MM.1S (cell line): Measurements from ENCODE around the gene PLD1.

Experiments
- DNase-seq: peaks from one replicate; pipeline ENCODE4 v3.0.0-alpha.2; 2015
- H2AFZ ChIP-seq: fragments of 300-600 bp; sonication (generic); 2 replicates; pipeline ENCODE4 v1.6.0; 2016; ENCODE audit warnings: antibody characterized with exemption, low read length
- H3F3A ChIP-seq: fragments of 300-600 bp; sonication (generic); 2 replicates; pipeline ENCODE4 v1.6.1; 2016; ENCODE audit warnings: mild to moderate bottlenecking, antibody characterized with exemption, low read length, moderate library complexity, mixed read lengths; ENCODE audit not compliant: insufficient read depth
- H3K27ac ChIP-seq: fragments of 300-600 bp; sonication (generic); 2 replicates; pipeline ENCODE4 v1.5.1; 2016; ENCODE audit warnings: mild to moderate bottlenecking, low read length
- H3K27me3 ChIP-seq: fragments of 300-600 bp; sonication (generic); replicated peaks from 2 replicates; pipeline ENCODE4 v1.6.0; 2016; ENCODE audit warnings: low read length; ENCODE audit not compliant: insufficient read depth
- H3K36me3 ChIP-seq: fragments of 300-600 bp; sonication (generic); replicated peaks from 2 replicates; pipeline ENCODE4 v1.6.1; 2016; ENCODE audit warnings: mild to moderate bottlenecking, low read length, mixed read lengths; ENCODE audit not compliant: insufficient read depth
- H3K4me1 ChIP-seq: fragments of 300-600 bp; sonication (generic); 2 replicates; pipeline ENCODE4 v1.6.1; 2016; ENCODE audit warnings: low read length, mixed read lengths
- H3K4me2 ChIP-seq: fragments of 300-600 bp; sonication (generic); 2 replicates; pipeline ENCODE4 v1.6.0; 2016; ENCODE audit warnings: low read depth, low read length
- H3K4me3 ChIP-seq: fragments of 300-600 bp; sonication (generic); 2 replicates; pipeline ENCODE4 v1.5.1; 2016; ENCODE audit warnings: low read length, mixed read lengths
- H3K79me2 ChIP-seq: fragments of 300-600 bp; sonication (generic); 2 replicates; pipeline ENCODE4 v1.6.1; 2016; ENCODE audit warnings: mixed run types, low read length, mixed read lengths
- H3K9ac ChIP-seq: fragments of 300-600 bp; sonication (generic); 2 replicates; pipeline ENCODE4 v1.6.1; 2016; ENCODE audit warnings: low read length, mixed read lengths
- H3K9me2 ChIP-seq: fragments of 300-600 bp; sonication (generic); replicated peaks from 2 replicates; pipeline ENCODE4 v1.6.1; 2016; ENCODE audit warnings: mild to moderate bottlenecking, low read length, mixed read lengths; ENCODE audit not compliant: insufficient read depth
- H3K9me3 ChIP-seq: fragments of 300-600 bp; sonication (generic); replicated peaks from 2 replicates; pipeline ENCODE4 v1.6.1; 2016; ENCODE audit warnings: mild to moderate bottlenecking, low read length, mixed read lengths; ENCODE audit not compliant: insufficient read depth
- H4K20me1 ChIP-seq: fragments of 300-600 bp; sonication (generic); 2 replicates; pipeline ENCODE4 v1.6.1; 2016; ENCODE audit warnings: mild to moderate bottlenecking, low read length, moderate library complexity, mixed read lengths; ENCODE audit not compliant: insufficient read depth
- EZH2 ChIP-seq: fragments of 300-600 bp; sonication (generic); optimal IDR thresholded peaks from 2 replicates; pipeline ENCODE3; 2017; ENCODE audit warnings: low read depth, mild to moderate bottlenecking, antibody characterized with exemption, low read length, mixed read lengths
- EZH2phosphoT487 ChIP-seq: fragments of 300-600 bp; sonication (generic); IDR thresholded peaks from 2 replicates; pipeline ENCODE4 v1.6.1; 2018; ENCODE audit warnings: antibody characterized with exemption, low read length
- TF ChIP-seq, protein P1 (sequence below): fragments of 300-600 bp; sonication (generic); IDR thresholded peaks from 2 replicates; pipeline ENCODE4 v1.5.1; 2016; ENCODE audit warnings: antibody characterized with exemption, low read length, mixed read lengths

PLD1 gene

DNA sequence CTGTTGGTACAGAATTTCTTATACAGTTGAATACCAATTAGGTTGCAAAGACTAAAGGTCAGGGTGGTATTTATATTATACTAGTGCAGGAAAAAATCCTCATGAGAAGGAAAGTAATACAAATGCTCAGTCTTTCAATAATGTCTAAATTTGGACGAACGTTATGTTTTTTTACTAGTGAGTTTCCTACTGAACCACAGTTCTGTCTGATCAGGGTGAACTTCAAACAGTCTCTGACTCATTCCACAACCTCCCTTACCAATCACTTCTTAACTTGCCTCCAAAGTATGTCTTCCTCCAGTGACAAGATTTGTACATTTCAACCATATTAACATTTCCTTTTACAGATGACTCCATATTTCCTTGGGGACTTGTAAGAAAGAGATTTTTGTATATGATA, 36.3 kb upstream of the PLD1 start:
- Histone ChIP-seq H3K9me2 (no peaks in the 10 kb centered on the region), H3K79me2 (no peaks in the 10 kb centered on the region), H3K27me3 (no peaks in the 10 kb centered on the region), H2AFZ (no peak overlapping the region), H3K4me1 (no peaks in the 10 kb centered on the region), H3F3A (no peaks in the 10 kb centered on the region), H3K9ac (no peak overlapping the region), H3K4me3 (no peak overlapping the region), H3K4me2 (no peak overlapping the region), H3K9me3 (no peaks in the 10 kb centered on the region), H4K20me1 (no peaks in the 10 kb centered on the region), H3K27ac (no peak overlapping the region), H3K36me3 (no peaks in the 10 kb centered on the region)
- DNase-seq: no peak
- TF ChIP-seq, protein P1, sequence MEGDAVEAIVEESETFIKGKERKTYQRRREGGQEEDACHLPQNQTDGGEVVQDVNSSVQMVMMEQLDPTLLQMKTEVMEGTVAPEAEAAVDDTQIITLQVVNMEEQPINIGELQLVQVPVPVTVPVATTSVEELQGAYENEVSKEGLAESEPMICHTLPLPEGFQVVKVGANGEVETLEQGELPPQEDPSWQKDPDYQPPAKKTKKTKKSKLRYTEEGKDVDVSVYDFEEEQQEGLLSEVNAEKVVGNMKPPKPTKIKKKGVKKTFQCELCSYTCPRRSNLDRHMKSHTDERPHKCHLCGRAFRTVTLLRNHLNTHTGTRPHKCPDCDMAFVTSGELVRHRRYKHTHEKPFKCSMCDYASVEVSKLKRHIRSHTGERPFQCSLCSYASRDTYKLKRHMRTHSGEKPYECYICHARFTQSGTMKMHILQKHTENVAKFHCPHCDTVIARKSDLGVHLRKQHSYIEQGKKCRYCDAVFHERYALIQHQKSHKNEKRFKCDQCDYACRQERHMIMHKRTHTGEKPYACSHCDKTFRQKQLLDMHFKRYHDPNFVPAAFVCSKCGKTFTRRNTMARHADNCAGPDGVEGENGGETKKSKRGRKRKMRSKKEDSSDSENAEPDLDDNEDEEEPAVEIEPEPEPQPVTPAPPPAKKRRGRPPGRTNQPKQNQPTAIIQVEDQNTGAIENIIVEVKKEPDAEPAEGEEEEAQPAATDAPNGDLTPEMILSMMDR: no peak
- TF ChIP-seq EZH2 (no peak), EZH2phosphoT487 (no peak)

DNA sequence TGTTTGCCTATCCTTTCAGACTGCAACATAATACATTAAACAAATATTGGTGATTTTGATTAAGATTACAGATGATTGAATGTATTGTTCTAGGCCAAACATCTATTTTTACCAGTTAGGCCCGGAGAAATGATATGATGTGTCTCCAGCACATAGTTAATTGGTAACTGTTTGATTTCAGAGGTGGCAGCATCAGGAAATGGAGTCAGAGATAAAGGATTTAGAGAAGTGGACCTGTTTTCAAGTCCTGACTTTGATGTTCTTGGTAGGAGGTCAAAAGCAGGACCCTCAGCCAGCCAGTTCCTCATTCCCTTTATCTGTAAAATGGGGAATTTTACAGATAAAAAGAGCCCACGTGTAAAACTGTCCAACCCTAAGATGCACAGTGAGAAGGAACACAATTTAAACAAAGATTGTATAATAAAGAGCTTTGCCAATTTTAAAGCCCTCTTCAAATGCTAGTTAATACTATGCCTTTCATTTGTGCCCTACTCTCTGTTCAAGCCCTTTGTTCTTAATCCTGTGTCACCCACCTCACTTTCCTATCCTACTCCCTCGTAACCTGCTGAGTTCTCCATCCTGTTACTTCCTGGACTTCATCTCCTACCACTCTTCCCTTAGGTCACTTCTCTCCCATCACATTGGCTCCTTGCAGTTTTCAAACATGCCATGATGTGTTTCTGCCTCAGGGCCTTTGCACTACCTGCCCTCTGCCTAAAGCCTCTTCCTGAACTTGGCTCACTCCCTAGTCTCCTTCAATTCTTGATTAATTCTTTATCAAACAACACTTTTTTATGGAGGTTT, 35.4 kb upstream of the PLD1 start:
- H3K4me1 ChIP-seq: no peaks in the 10 kb centered on the region
- no peaks in the 10 kb centered on the region for H3K9me2 ChIP-seq
- no peaks in the 10 kb centered on the region for H3K79me2 ChIP-seq
- no peak overlapping the region for H3K9ac ChIP-seq
- TF ChIP-seq EZH2 (no peak), EZH2phosphoT487 (no peak)
- TF ChIP-seq, protein P1: no peak
- no peak overlapping the region for H3K4me2 ChIP-seq
- DNase-seq: no peak
- no peak overlapping the region for H3K4me3 ChIP-seq
- no peak overlapping the region for H3K27ac ChIP-seq
- H3K9me3 ChIP-seq: no peaks in the 10 kb centered on the region
- H2AFZ ChIP-seq: no peak overlapping the region
- H3F3A ChIP-seq: no peaks in the 10 kb centered on the region
- H3K36me3 ChIP-seq: no peaks in the 10 kb centered on the region
- no peaks in the 10 kb centered on the region for H4K20me1 ChIP-seq
- no peaks in the 10 kb centered on the region for H3K27me3 ChIP-seq

DNA sequence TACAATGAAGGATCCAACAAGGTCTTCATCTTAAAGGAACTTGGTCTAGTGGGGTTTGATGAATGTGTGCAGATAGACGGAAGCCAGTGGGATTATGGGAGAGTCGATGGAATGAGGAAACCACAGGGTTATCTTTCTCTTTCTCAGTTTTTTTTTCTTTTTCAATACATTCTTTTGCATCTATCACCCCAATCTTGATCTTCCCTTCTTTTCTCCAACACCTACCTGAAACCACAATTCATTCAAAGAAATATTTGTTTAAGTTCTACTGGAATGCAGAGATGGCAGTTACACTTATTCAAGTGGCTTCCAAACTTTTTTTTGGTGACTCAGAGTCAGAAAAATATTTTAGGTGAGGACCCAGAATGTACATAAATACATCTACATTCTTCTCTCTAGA, 34.6 kb upstream of the PLD1 start:
- DNase-seq: no peak
- no peak overlapping the region for H3K27ac ChIP-seq
- no peaks in the 10 kb centered on the region for H3K36me3 ChIP-seq
- no peaks in the 10 kb centered on the region for H3K9me3 ChIP-seq
- H3K79me2 ChIP-seq: no peaks in the 10 kb centered on the region
- TF ChIP-seq EZH2phosphoT487: no peak
- TF ChIP-seq EZH2: no peak
- TF ChIP-seq, protein P1: no peak
- H3K9ac ChIP-seq: no peak overlapping the region
- no peaks in the 10 kb centered on the region for H3F3A ChIP-seq
- no peaks in the 10 kb centered on the region for H4K20me1 ChIP-seq
- H3K4me3 ChIP-seq: no peak overlapping the region
- no peak overlapping the region for H2AFZ ChIP-seq
- no peak overlapping the region for H3K4me2 ChIP-seq
- H3K9me2 ChIP-seq: no peaks in the 10 kb centered on the region
- no peaks in the 10 kb centered on the region for H3K4me1 ChIP-seq
- H3K27me3 ChIP-seq: no peaks in the 10 kb centered on the region
